K562 (cell line): ENCODE data around the gene RGS14. TPM values are rescaled to one million over a fixed set of nuclear protein-coding genes. Genes with fewer than 3 reads are reported as not detected.

Experiments used
- ATF7 ChIP-seq: fragments of 450-650 bp; IDR thresholded peaks from 2 replicates; pipeline ENCODE4 v1.7.1; 2014; ENCODE audit warnings: mild to moderate bottlenecking, moderate library complexity
- CTBP1 ChIP-seq: fragments of 450-650 bp; IDR thresholded peaks from 2 replicates; pipeline ENCODE4 v1.6.1; 2016; ENCODE audit warnings: borderline replicate concordance
- EP300 ChIP-seq: IDR thresholded peaks from 2 replicates; pipeline ENCODE4 v1.6.1; 2012; ENCODE audit warnings: low read length, improper control_type of control experiment
- FOXA3 ChIP-seq, 2 experiments: fragments of 450-650 bp in 1 of 2; sonication (generic) in 1 of 2; formaldehyde crosslinking; IDR thresholded peaks in 1 of 2; conservative IDR thresholded peaks in 1 of 2; 2 replicates each; pipeline versions ENCODE4 v1.4.0 to v1.8.0; 2020 to 2022; ENCODE audit warnings: mild to moderate bottlenecking in 2 of 2, missing genetic modification reagents in 1 of 2
- HDAC3 ChIP-seq: fragments of 450-650 bp; IDR thresholded peaks from 2 replicates; pipeline ENCODE4 v1.6.1; 2018; ENCODE audit warnings: borderline replicate concordance, mild to moderate bottlenecking, moderate library complexity; ENCODE audit not compliant: partially characterized antibody
- HEY1 ChIP-seq: fragments of 250-450 bp; sonication (Bioruptor Pico); IDR thresholded peaks from 2 replicates; pipeline ENCODE4 v1.5.0; 2020; ENCODE audit warnings: mild to moderate bottlenecking, moderate library complexity, borderline replicate concordance
- KHSRP ChIP-seq: fragments of 450-650 bp; IDR thresholded peaks from 2 replicates; pipeline ENCODE4 v1.6.1; 2017
- MTA3 ChIP-seq: fragments of 450-650 bp; formaldehyde crosslinking; IDR thresholded peaks from 2 replicates; pipeline ENCODE4 v1.6.1; 2017; ENCODE audit warnings: mild to moderate bottlenecking, borderline replicate concordance
- NONO ChIP-seq, 2 experiments: fragments of 200-400 bp in 1 of 2; fragments of 450-650 bp in 1 of 2; formaldehyde crosslinking in 1 of 2; IDR thresholded peaks; 2 replicates each; pipeline ENCODE4 v1.6.1; 2017; ENCODE audit warnings: low read depth in 2 of 2, mild to moderate bottlenecking in 2 of 2, moderate library complexity in 2 of 2, low read length in 1 of 2
- NRF1 ChIP-seq, 2 experiments: fragments of 450-650 bp; IDR thresholded peaks in 1 of 2; conservative IDR thresholded peaks in 1 of 2; 2 replicates each; pipeline ENCODE4 v1.6.1; 2014; ENCODE audit warnings: mild to moderate bottlenecking in 2 of 2
- POLR2G ChIP-seq: fragments of 200-400 bp; formaldehyde crosslinking; IDR thresholded peaks from 2 replicates; pipeline ENCODE4 v1.6.1; 2017; ENCODE audit warnings: low read depth, mild to moderate bottlenecking, antibody characterized with exemption, low read length, moderate library complexity
- SRSF7 ChIP-seq: fragments of 200-400 bp; formaldehyde crosslinking; optimal IDR thresholded peaks from 2 replicates; pipeline ENCODE3; 2017; ENCODE audit warnings: mild to moderate bottlenecking, low read depth, low read length
- TBP ChIP-seq: optimal IDR thresholded peaks from 2 replicates; pipeline ENCODE3; 2011; ENCODE audit warnings: low read depth, low read length, improper control_type of control experiment
- TCF7L2 ChIP-seq: fragments of 150-350 bp; IDR thresholded peaks from 2 replicates; pipeline ENCODE4 v1.6.1; 2016; ENCODE audit warnings: low read depth, mild to moderate bottlenecking, low read length, moderate library complexity
- YY1 ChIP-seq, 3 experiments: IDR thresholded peaks; 2 replicates each; pipeline ENCODE4 v1.6.1; 2011; ENCODE audit warnings: low read length in 2 of 3, mild to moderate bottlenecking in 2 of 3, moderate library complexity in 2 of 3, borderline replicate concordance in 1 of 3, control low read depth in 1 of 3, low read depth in 1 of 3; ENCODE audit not compliant: insufficient read depth in 3 of 3, insufficient replicate concordance in 2 of 3, control insufficient read depth in 1 of 3, insufficient read length in 1 of 3; ENCODE audit errors: extremely low read depth in 1 of 3
- ZFP1 ChIP-seq: fragments of 450-650 bp; formaldehyde crosslinking; IDR thresholded peaks from 2 replicates; pipeline ENCODE4 v1.4.0; 2020; ENCODE audit warnings: mild to moderate bottlenecking, mixed read lengths
- ZNF143 ChIP-seq: sonication (generic); formaldehyde crosslinking; IDR thresholded peaks from 2 replicates; pipeline ENCODE4 v1.9.0; 2022; ENCODE audit warnings: mild to moderate bottlenecking, missing genetic modification reagents
- ZNF263 ChIP-seq: sonication (generic); formaldehyde crosslinking; IDR thresholded peaks from 2 replicates; pipeline ENCODE4 v1.8.0; 2022; ENCODE audit warnings: mild to moderate bottlenecking, missing genetic modification reagents, borderline replicate concordance
- ZNF3 ChIP-seq: fragments of 250-450 bp; sonication (Bioruptor Pico); IDR thresholded peaks from 2 replicates; pipeline ENCODE4 v1.5.0; 2021; ENCODE audit warnings: mild to moderate bottlenecking, moderate library complexity
- ZNF316 ChIP-seq: fragments of 450-650 bp; IDR thresholded peaks from 2 replicates; pipeline ENCODE4 v1.6.1; 2016
- polyA plus RNA-seq, 8 experiments: library from polyadenylated mRNA; depleted of rRNA in 4 of 8; stranded (reverse) in 5 of 8; unstranded in 3 of 8; fragments of >200 nt; fragmentation: Nextera tagmentation in 2 of 8; fragmentation: Illumina TruSeq in 1 of 8; extraction: Ambion mirVana in 2 of 8; extraction: Trizol in 1 of 8; gene quantifications; 2 replicates each; pipeline versions ENCODE4 v1.2.1 to v1.2.3, GENCODE V29; 2011 to 2014; ENCODE audit warnings: inconsistent platforms in 1 of 8, missing spikeins in 1 of 8
- total RNA-seq, 7 experiments: library from RNA; depleted of rRNA in 6 of 7; stranded (reverse); fragments of >200 nt in 6 of 7; fragmentation: Illumina TruSeq in 2 of 7; extraction: Trizol in 2 of 7; gene quantifications; 2 replicates each; pipeline versions ENCODE4 v1.2.1 to v1.2.3, GENCODE V29; 2011 to 2021; ENCODE audit warnings: low replicate concordance in 1 of 7
- TF ChIP-seq, protein P1 (sequence below), 2 experiments: fragments of 450-650 bp; conservative IDR thresholded peaks; 2 replicates each; pipeline ENCODE4 v1.6.1; 2017; ENCODE audit warnings: mild to moderate bottlenecking in 2 of 2, moderate library complexity in 2 of 2
- TF ChIP-seq, protein P2 (sequence below): fragments of 250-450 bp; sonication (Bioruptor Pico); IDR thresholded peaks from 2 replicates; pipeline ENCODE4 v1.5.0; 2021
- TF ChIP-seq, protein P3 (sequence below): fragments of 250-450 bp; sonication (Bioruptor Pico); IDR thresholded peaks from 2 replicates; pipeline ENCODE4 v1.5.0; 2020; ENCODE audit warnings: mild to moderate bottlenecking

RGS14 gene
- total and polyA plus RNA-seq, 9 of the 15 experiments (the other 6 are each of a cell fraction or from before 2014, with no cell fraction given): 0.28 to 75.9 (median 34.5) TPM

DNA sequence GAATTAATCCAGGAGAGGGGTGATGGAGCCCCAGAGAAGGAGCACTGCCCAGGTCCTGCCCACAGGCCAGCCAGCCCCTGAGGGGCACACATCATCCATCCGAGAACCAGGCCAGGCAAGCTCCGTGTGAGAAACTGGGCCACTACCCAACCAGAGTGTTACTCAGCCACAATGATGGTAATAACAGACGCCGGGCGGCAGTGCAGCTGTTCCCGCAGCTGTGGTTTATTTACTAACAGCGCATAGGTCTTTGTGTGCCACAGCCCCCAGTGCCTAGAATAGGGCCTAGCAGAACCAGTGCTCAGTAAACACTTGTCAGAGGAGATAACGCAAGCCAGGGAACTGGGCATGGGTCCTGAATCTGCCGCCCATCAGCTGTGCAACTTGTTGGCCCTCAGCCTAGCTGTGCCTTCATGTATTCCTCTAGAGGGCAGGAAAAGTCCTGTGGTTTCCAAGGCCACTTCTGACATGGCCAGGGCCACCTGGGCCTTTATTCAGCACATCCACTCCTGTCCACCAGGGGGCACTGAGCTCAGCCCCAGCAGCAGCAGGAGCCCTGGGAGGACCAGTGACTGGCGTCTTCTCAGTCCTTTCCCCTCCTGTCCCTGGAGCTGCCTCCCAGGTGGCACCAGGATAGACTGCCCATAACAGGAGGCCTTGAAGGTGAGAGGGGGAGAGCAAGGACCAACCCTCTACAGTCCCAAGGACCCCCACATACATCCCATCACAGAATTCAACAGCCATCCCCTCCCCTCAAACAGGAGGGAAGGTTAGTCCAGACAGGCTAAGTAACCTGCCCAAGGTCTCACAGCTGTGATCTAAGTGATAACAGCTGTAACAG lies 48.2 kb upstream of the RGS14 start (continued):
- TF ChIP-seq EP300: 0 out of 2 replicates have a peak, but pooled peaks have one; percentile 19
- peak; percentile 80 for TF ChIP-seq ZNF316
- TF ChIP-seq KHSRP: no peak
- TF ChIP-seq HDAC3: no peak
- peak in 1 of 2 experiments; percentile 74; a peak in 1 of 4 replicates for TF ChIP-seq FOXA3 (CRISPR knock-in tag; conservative IDR thresholded peaks at IDR 0.05 in 1 of 2, IDR thresholded peaks at IDR 0.05 in 1 of 2)
- no peak for TF ChIP-seq ZNF143 (CRISPR knock-in tag)
- TF ChIP-seq, protein P1, sequence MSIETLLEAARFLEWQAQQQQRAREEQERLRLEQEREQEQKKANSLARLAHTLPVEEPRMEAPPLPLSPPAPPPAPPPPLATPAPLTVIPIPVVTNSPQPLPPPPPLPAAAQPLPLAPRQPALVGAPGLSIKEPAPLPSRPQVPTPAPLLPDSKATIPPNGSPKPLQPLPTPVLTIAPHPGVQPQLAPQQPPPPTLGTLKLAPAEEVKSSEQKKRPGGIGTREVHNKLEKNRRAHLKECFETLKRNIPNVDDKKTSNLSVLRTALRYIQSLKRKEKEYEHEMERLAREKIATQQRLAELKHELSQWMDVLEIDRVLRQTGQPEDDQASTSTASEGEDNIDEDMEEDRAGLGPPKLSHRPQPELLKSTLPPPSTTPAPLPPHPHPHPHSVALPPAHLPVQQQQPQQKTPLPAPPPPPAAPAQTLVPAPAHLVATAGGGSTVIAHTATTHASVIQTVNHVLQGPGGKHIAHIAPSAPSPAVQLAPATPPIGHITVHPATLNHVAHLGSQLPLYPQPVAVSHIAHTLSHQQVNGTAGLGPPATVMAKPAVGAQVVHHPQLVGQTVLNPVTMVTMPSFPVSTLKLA (conservative IDR thresholded peaks at IDR 0.05): peak in 1 of 2 experiments; percentile 38; a peak in 1 of 4 replicates
- TF ChIP-seq NRF1 (conservative IDR thresholded peaks at IDR 0.05 in 1 of 2, IDR thresholded peaks at IDR 0.05 in 1 of 2): 0 out of 4 replicates have a peak, but pooled peaks of 1 of the 2 experiments have one; percentile 16
- TF ChIP-seq, protein P2, sequence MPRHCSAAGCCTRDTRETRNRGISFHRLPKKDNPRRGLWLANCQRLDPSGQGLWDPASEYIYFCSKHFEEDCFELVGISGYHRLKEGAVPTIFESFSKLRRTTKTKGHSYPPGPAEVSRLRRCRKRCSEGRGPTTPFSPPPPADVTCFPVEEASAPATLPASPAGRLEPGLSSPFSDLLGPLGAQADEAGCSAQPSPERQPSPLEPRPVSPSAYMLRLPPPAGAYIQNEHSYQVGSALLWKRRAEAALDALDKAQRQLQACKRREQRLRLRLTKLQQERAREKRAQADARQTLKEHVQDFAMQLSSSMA (CRISPR knock-in tag): no peak
- 0 out of 2 replicates have a peak, but pooled peaks have one; percentile 50 for TF ChIP-seq MTA3
- TF ChIP-seq POLR2G: peak; percentile 22; the same call in 1 of the 2 replicates
- TF ChIP-seq ZNF263 (CRISPR knock-in tag): peak; percentile 71; the same call in 1 of the 2 replicates
- no peak for TF ChIP-seq TCF7L2
- peak in 1 of 3 experiments; percentile 13 for TF ChIP-seq YY1 (IDR thresholded peaks at IDR 0.05; ENCODE audit: borderline replicate concordance in 1 of 3, control insufficient read depth in 1 of 3, extremely low read depth in 1 of 3, insufficient read depth in 3 of 3, insufficient read length in 1 of 3, insufficient replicate concordance in 2 of 3, low read depth in 1 of 3, low read length in 2 of 3)
- TF ChIP-seq, protein P3, sequence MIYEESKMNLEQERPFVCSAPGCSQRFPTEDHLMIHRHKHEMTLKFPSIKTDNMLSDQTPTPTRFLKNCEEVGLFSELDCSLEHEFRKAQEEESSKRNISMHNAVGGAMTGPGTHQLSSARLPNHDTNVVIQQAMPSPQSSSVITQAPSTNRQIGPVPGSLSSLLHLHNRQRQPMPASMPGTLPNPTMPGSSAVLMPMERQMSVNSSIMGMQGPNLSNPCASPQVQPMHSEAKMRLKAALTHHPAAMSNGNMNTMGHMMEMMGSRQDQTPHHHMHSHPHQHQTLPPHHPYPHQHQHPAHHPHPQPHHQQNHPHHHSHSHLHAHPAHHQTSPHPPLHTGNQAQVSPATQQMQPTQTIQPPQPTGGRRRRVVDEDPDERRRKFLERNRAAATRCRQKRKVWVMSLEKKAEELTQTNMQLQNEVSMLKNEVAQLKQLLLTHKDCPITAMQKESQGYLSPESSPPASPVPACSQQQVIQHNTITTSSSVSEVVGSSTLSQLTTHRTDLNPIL (CRISPR knock-in tag): no peak
- no peak for TF ChIP-seq SRSF7
- no peak for TF ChIP-seq ZFP1
- TF ChIP-seq NONO (IDR thresholded peaks at IDR 0.05; ENCODE audit: low read depth in 2 of 2, low read length in 1 of 2): 0 out of 4 replicates have a peak, but pooled peaks of 1 of the 2 experiments have one; percentile 24
- TF ChIP-seq CTBP1: peak; percentile 56; the same call in 1 of the 2 replicates
- TF ChIP-seq ZNF3 (CRISPR knock-in tag): no peak
- peak; percentile 20 for TF ChIP-seq TBP
- peak; percentile 36; the same call in 1 of the 2 replicates for TF ChIP-seq ATF7
- TF ChIP-seq HEY1 (CRISPR knock-in tag): no peak
